ENCODE data around the gene RASAL2. TPM values are rescaled to one million over a fixed set of nuclear protein-coding genes. Genes with fewer than 3 reads are reported as not detected.
A peak's percentile ranks its signal among the peaks of the same experiment; 100 is the strongest.

RASAL2 gene
- total RNA-seq, 5 donors from 2014 or later (not counting 1 experiment from before 2014, with no cell fraction given): 0.05 to 0.19 (median 0.11) TPM; not detected in 1

DNA sequence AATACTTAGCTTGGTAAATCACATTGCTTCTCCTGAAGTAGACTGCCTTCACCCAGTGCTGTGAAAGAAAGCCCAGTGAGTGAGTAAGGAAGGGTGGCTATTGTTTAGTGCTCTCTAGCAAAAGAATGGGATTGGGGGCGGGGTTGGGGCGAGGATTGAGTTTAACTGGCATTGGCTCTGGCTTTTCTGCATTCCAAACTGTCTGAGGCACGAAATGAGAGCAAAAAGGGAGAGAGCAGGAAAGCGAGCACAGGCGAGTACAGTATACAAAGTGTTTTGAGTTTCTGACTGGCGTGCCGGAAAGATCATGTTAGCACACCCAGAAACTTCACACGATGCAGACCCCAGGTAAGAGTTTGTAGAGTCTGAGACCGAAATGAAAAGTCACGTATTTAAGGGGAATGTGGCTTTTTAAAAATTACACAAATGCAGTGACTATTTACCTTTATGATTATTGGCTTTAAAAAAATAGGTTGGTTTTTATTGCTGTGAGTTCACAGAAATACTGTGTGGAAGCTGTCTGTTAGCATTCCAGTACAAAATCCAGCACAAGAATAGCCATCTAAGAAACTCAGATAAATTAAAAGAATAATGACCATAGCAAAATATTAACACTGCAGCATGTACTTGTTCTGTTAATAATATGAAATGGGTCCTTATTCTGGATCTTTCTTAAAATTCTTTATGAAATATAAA is 247.5 kb downstream of the RASAL2 start:
- Histone ChIP-seq H3K4me1 (ENCODE audit: control insufficient read depth in 1 of 2, extremely low read depth in 1 of 2, insufficient read depth in 2 of 2, low read length in 2 of 2) (no peaks in the 10 kb centered on the region), H3K27ac (ENCODE audit: low read length) (no peak overlapping the region), H3K9me3 (no peaks in the 10 kb centered on the region), H3K27me3 (replicated peaks in 1 of 2; ENCODE audit: control insufficient read depth in 2 of 2, extremely low read depth in 1 of 2, insufficient read depth in 2 of 2, low read length in 1 of 2) (no peaks in the 10 kb centered on the region), H3K36me3 (ENCODE audit: control insufficient read depth in 2 of 2, extremely low read depth in 1 of 2, insufficient read depth in 1 of 2, low read length in 1 of 2) (no peaks in the 10 kb centered on the region), H3K4me3 (ENCODE audit: control insufficient read depth in 1 of 2, extremely low read depth in 1 of 2, low read length in 1 of 2) (no peak overlapping the region)
- no peak for DNase-seq
- 75% methylated on average over 5 of the region's 10 CpGs for WGBS (ENCODE audit: insufficient coverage)
- Mint-ChIP-seq H3K9me3 (no peaks in the 10 kb centered on the region), H3K27ac (peak overlapping the region in 1 of 2 donors; percentile 15), H3K36me3 (no peaks in the 10 kb centered on the region), H3K4me1 (no peaks in the 10 kb centered on the region), H3K4me3 (no peak overlapping the region), H3K27me3 (peaks cover 0 to 20% of the 10 kb centered on the region in 2 donors)
- ATAC-seq (replicated peaks in 1 of 4): no peak
- POLR2A ChIA-PET: no interaction called here
- CTCF ChIA-PET: no interaction called here

GRCh38 chr1:178342745-178343144 is 248.8 kb downstream of the RASAL2 start:
- no CpG with 5 or more reads among the region's 2 CpGs for WGBS (ENCODE audit: insufficient coverage)
- Histone ChIP-seq H3K27ac (ENCODE audit: low read length) (no peak overlapping the region), H3K4me3 (ENCODE audit: control insufficient read depth in 1 of 2, extremely low read depth in 1 of 2, low read length in 1 of 2) (no peak overlapping the region), H3K9me3 (no peaks in the 10 kb centered on the region), H3K4me1 (ENCODE audit: control insufficient read depth in 1 of 2, extremely low read depth in 1 of 2, insufficient read depth in 2 of 2, low read length in 2 of 2) (no peaks in the 10 kb centered on the region), H3K36me3 (ENCODE audit: control insufficient read depth in 2 of 2, extremely low read depth in 1 of 2, insufficient read depth in 1 of 2, low read length in 1 of 2) (no peaks in the 10 kb centered on the region), H3K27me3 (replicated peaks in 1 of 2; ENCODE audit: control insufficient read depth in 2 of 2, extremely low read depth in 1 of 2, insufficient read depth in 2 of 2, low read length in 1 of 2) (no peaks in the 10 kb centered on the region)
- H3K27ac Mint-ChIP-seq: no peak overlapping the region
- H3K4me1 Mint-ChIP-seq: no peaks in the 10 kb centered on the region
- POLR2A ChIA-PET: no interaction called here
- no peaks in the 10 kb centered on the region for H3K36me3 Mint-ChIP-seq
- DNase-seq: no peak
- ATAC-seq (replicated peaks in 1 of 4): no peak
- peaks cover 0 to 14% of the 10 kb centered on the region in 2 donors for H3K27me3 Mint-ChIP-seq
- CTCF ChIA-PET: no interaction called here
- no peak overlapping the region for H3K4me3 Mint-ChIP-seq
- H3K9me3 Mint-ChIP-seq: no peaks in the 10 kb centered on the region

GRCh38 chr1:178344513-178345091 is 250.7 kb downstream of the RASAL2 start:
- WGBS (ENCODE audit: insufficient coverage): no CpG with 5 or more reads among the region's 5 CpGs
- Histone ChIP-seq H3K9me3 (no peaks in the 10 kb centered on the region), H3K4me1 (ENCODE audit: control insufficient read depth in 1 of 2, extremely low read depth in 1 of 2, insufficient read depth in 2 of 2, low read length in 2 of 2) (no peaks in the 10 kb centered on the region), H3K4me3 (ENCODE audit: control insufficient read depth in 1 of 2, extremely low read depth in 1 of 2, low read length in 1 of 2) (no peak overlapping the region), H3K27ac (ENCODE audit: low read length) (no peak overlapping the region), H3K36me3 (ENCODE audit: control insufficient read depth in 2 of 2, extremely low read depth in 1 of 2, insufficient read depth in 1 of 2, low read length in 1 of 2) (no peaks in the 10 kb centered on the region), H3K27me3 (replicated peaks in 1 of 2; ENCODE audit: control insufficient read depth in 2 of 2, extremely low read depth in 1 of 2, insufficient read depth in 2 of 2, low read length in 1 of 2) (no peaks in the 10 kb centered on the region)
- Mint-ChIP-seq H3K4me1 (no peaks in the 10 kb centered on the region), H3K36me3 (no peaks in the 10 kb centered on the region), H3K9me3 (no peaks in the 10 kb centered on the region), H3K4me3 (no peak overlapping the region), H3K27me3 (peaks cover 0 to 14% of the 10 kb centered on the region in 2 donors), H3K27ac (no peak overlapping the region)
- DNase-seq (no peak), ATAC-seq (replicated peaks in 1 of 4) (no peak)
- ChIA-PET CTCF (no interaction called here), POLR2A (no interaction called here)

GRCh38 chr1:178345238-178345637 is 251.3 kb downstream of the RASAL2 start:
- ChIA-PET POLR2A (no interaction called here), CTCF (no interaction called here)
- no peaks in the 10 kb centered on the region for H3K9me3 Mint-ChIP-seq
- no peak overlapping the region for H3K4me3 Mint-ChIP-seq
- DNase-seq (no peak), ATAC-seq (replicated peaks in 1 of 4) (no peak)
- H3K27ac Mint-ChIP-seq: no peak overlapping the region
- H3K27me3 Mint-ChIP-seq: peaks cover 0 to 14% of the 10 kb centered on the region in 2 donors
- WGBS (ENCODE audit: insufficient coverage): 61% methylated on average over 2 of the region's 4 CpGs
- Histone ChIP-seq H3K9me3 (no peaks in the 10 kb centered on the region), H3K27ac (ENCODE audit: low read length) (no peak overlapping the region), H3K4me3 (ENCODE audit: control insufficient read depth in 1 of 2, extremely low read depth in 1 of 2, low read length in 1 of 2) (no peak overlapping the region), H3K36me3 (ENCODE audit: control insufficient read depth in 2 of 2, extremely low read depth in 1 of 2, insufficient read depth in 1 of 2, low read length in 1 of 2) (no peaks in the 10 kb centered on the region), H3K27me3 (replicated peaks in 1 of 2; ENCODE audit: control insufficient read depth in 2 of 2, extremely low read depth in 1 of 2, insufficient read depth in 2 of 2, low read length in 1 of 2) (no peaks in the 10 kb centered on the region), H3K4me1 (ENCODE audit: control insufficient read depth in 1 of 2, extremely low read depth in 1 of 2, insufficient read depth in 2 of 2, low read length in 2 of 2) (no peaks in the 10 kb centered on the region)
- no peaks in the 10 kb centered on the region for H3K36me3 Mint-ChIP-seq
- H3K4me1 Mint-ChIP-seq: no peaks in the 10 kb centered on the region

DNA sequence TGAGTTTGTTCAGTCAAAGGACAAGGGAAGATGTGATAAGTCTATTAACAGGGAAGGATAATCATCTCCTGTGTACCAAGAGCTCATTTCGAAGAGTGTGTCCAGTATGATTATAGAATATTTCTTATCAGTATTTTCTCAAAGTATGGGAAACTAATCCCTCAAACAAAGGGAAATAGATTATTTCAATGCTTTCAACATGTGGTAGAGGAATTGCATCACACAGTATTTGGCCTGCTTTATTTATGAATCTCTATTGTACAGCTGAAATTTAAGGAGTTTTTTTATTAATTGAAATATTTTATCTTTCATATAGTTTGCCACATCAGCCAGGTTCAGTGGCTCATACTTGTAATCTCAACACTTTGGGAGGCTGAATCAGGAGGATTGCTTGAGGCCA is 251.9 kb downstream of the RASAL2 start:
- Mint-ChIP-seq H3K36me3 (no peaks in the 10 kb centered on the region), H3K27me3 (peaks cover 0 to 14% of the 10 kb centered on the region in 2 donors), H3K4me3 (no peak overlapping the region), H3K27ac (no peak overlapping the region), H3K4me1 (no peaks in the 10 kb centered on the region), H3K9me3 (peaks cover 0 to 2% (median 0%) of the 10 kb centered on the region in 3 donors)
- ChIA-PET CTCF (no interaction called here), POLR2A (no interaction called here)
- ATAC-seq (replicated peaks in 1 of 4): no peak
- Histone ChIP-seq H3K36me3 (ENCODE audit: control insufficient read depth in 2 of 2, extremely low read depth in 1 of 2, insufficient read depth in 1 of 2, low read length in 1 of 2) (no peaks in the 10 kb centered on the region), H3K4me1 (ENCODE audit: control insufficient read depth in 1 of 2, extremely low read depth in 1 of 2, insufficient read depth in 2 of 2, low read length in 2 of 2) (no peaks in the 10 kb centered on the region), H3K27ac (ENCODE audit: low read length) (no peak overlapping the region), H3K9me3 (no peaks in the 10 kb centered on the region), H3K4me3 (ENCODE audit: control insufficient read depth in 1 of 2, extremely low read depth in 1 of 2, low read length in 1 of 2) (no peak overlapping the region), H3K27me3 (replicated peaks in 1 of 2; ENCODE audit: control insufficient read depth in 2 of 2, extremely low read depth in 1 of 2, insufficient read depth in 2 of 2, low read length in 1 of 2) (no peaks in the 10 kb centered on the region)
- DNase-seq: no peak
- no CpG with 5 or more reads among the region's 1 CpG for WGBS (ENCODE audit: insufficient coverage)

DNA sequence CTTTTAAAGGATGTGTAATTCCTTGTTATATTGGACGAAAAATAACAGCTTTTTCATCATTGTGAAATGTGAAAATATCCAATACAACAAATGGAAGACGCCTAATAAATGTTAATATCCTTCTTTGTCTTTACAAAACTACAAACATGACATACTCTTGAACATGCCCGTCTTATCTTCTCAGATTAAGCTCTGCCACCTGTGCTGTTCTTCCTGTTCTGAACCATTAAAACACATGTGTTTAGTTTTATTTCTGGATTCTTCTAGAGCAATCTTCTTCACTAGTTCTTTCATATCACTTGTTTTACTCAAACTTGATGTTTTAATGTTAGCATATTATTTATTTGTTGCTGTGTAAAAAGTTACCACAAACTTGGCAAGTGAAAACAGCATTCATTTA is 255.9 kb downstream of the RASAL2 start:
- Mint-ChIP-seq H3K4me3 (no peak overlapping the region), H3K27me3 (peaks cover 0 to 1% of the 10 kb centered on the region in 2 donors), H3K27ac (no peak overlapping the region), H3K36me3 (no peaks in the 10 kb centered on the region), H3K4me1 (no peaks in the 10 kb centered on the region), H3K9me3 (peaks cover 7 to 13% (median 8%) of the 10 kb centered on the region in 3 donors)
- Histone ChIP-seq H3K27me3 (replicated peaks in 1 of 2; ENCODE audit: control insufficient read depth in 2 of 2, extremely low read depth in 1 of 2, insufficient read depth in 2 of 2, low read length in 1 of 2) (no peaks in the 10 kb centered on the region), H3K36me3 (ENCODE audit: control insufficient read depth in 2 of 2, extremely low read depth in 1 of 2, insufficient read depth in 1 of 2, low read length in 1 of 2) (no peaks in the 10 kb centered on the region), H3K4me3 (ENCODE audit: control insufficient read depth in 1 of 2, extremely low read depth in 1 of 2, low read length in 1 of 2) (no peak overlapping the region), H3K9me3 (no peaks in the 10 kb centered on the region), H3K4me1 (ENCODE audit: control insufficient read depth in 1 of 2, extremely low read depth in 1 of 2, insufficient read depth in 2 of 2, low read length in 2 of 2) (no peaks in the 10 kb centered on the region), H3K27ac (ENCODE audit: low read length) (no peak overlapping the region)
- no peak for ATAC-seq (replicated peaks in 1 of 4)
- ChIA-PET POLR2A (no interaction called here), CTCF (no interaction called here)
- no CpG with 5 or more reads among the region's 3 CpGs for WGBS (ENCODE audit: insufficient coverage)
- no peak for DNase-seq

Measured in T-cell (primary cell).